Tibial nerve (tissue), 4 donors: Measurements from ENCODE around the gene DMD. TPM values are rescaled to one million over a fixed set of nuclear protein-coding genes. Genes with fewer than 3 reads are reported as not detected.

Experiments used
- DNase-seq, 2 donors: peaks; one replicate each; pipeline ENCODE4 v3.0.0-alpha.2; 2019; ENCODE audit warnings: low spot score in 2 of 2
- H3K27ac ChIP-seq, 4 donors: fragments of 200-600 bp; sonication (generic) in 3 of 4; one replicate each; pipeline ENCODE4 v1.5.1; 2017 to 2019; ENCODE audit warnings: mild to moderate bottlenecking in 1 of 4
- H3K27me3 ChIP-seq, 2 donors: fragments of 200-600 bp; sonication (generic) in 1 of 2; one replicate each; pipeline versions ENCODE4 v1.5.1 to v1.6.0; 2017 to 2019
- H3K36me3 ChIP-seq, 3 donors: fragments of 200-600 bp; sonication (generic); one replicate each; pipeline ENCODE4 v1.5.1; 2018 to 2019
- H3K4me1 ChIP-seq, 4 donors: fragments of 200-600 bp; sonication (generic) in 3 of 4; one replicate each; pipeline ENCODE4 v1.5.1; 2017 to 2019
- H3K4me3 ChIP-seq, 4 donors: fragments of 200-600 bp; sonication (generic) in 3 of 4; one replicate each; pipeline ENCODE4 v1.5.1; 2017 to 2019; ENCODE audit warnings: mild to moderate bottlenecking in 1 of 4, moderate library complexity in 1 of 4
- H3K9me3 ChIP-seq, 4 donors: fragments of 200-600 bp; sonication (generic) in 3 of 4; one replicate each; pipeline ENCODE4 v1.5.1; 2017 to 2019
- EP300 ChIP-seq, 2 donors: sonication (generic); formaldehyde crosslinking; IDR thresholded peaks; one replicate each; pipeline ENCODE4 v1.6.1; 2017; ENCODE audit warnings: antibody characterized with exemption in 2 of 2, mild to moderate bottlenecking in 1 of 2
- POLR2A ChIP-seq, 2 donors: fragments of 450-650 bp; IDR thresholded peaks; one replicate each; pipeline ENCODE4 v1.6.1; 2017; ENCODE audit warnings: antibody characterized with exemption in 2 of 2, mild to moderate bottlenecking in 2 of 2, moderate library complexity in 2 of 2
- WGBS, 2 donors: methylation state at CpG; one replicate each; pipeline ENCODE4 v1.1.5; 2018; 5-methylcytosine and 5-hydroxymethylcytosine counted together
- total RNA-seq, 4 donors: library from RNA; depleted of rRNA; stranded (reverse); fragments of >200 nt; gene quantifications; one replicate each; pipeline ENCODE4 v1.1.0, GENCODE V29; 2016
- TF ChIP-seq, protein P1 (sequence below), 5 experiments: fragments of 200-600 bp in 3 of 5; fragments of 450-650 bp in 2 of 5; sonication (generic) in 3 of 5; IDR thresholded peaks; one replicate each; pipeline ENCODE4 v1.5.1; 2016 to 2019; ENCODE audit warnings: antibody characterized with exemption in 5 of 5, mild to moderate bottlenecking in 3 of 5, moderate library complexity in 2 of 5

DMD gene
- total RNA-seq, 4 donors from 2014 or later: 156 to 345 (median 245) TPM

DNA sequence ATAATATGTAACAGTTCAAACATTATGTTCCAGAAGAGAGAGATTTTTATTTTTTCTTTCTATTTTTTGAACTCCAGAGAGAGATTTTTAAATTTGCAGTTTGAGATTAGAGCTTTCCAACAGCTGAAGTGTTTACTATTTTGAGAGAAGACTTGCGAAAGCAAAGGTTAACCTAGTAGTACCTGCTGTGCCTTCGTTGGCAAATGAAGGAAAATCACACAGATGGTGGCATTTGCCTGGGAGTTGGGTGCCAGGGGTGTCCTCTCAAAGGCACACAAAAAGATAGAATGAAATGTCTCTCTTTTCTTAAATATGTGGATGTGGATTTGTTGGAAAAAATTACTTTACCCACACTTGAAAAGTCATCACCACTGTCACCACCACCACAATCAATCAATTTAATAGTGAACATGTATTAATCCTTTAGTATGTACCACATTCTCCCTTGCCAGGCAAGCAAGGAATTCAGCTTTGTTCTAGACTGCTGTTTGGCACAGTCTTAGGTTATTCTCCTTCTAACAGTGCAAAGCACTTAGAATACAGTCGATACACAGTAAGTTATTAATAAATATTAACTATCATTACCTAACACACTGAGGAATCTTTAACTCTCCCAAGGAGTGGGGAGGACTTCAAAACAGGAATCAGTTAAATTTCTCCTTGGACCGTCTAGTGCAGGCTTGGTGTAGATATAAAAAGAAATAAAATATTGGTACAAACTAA, 1301.3 kb downstream of the DMD start:
- no peak for DNase-seq
- Histone ChIP-seq H3K4me1 (no peaks in the 10 kb centered on the region), H3K27me3 (no peaks in the 10 kb centered on the region), H3K27ac (no peak overlapping the region), H3K36me3 (no peaks in the 10 kb centered on the region), H3K4me3 (no peak overlapping the region), H3K9me3 (no peaks in the 10 kb centered on the region)
- no peak for TF ChIP-seq POLR2A (IDR thresholded peaks at IDR 0.05)
- TF ChIP-seq EP300 (IDR thresholded peaks at IDR 0.05): no peak
- TF ChIP-seq, protein P1, sequence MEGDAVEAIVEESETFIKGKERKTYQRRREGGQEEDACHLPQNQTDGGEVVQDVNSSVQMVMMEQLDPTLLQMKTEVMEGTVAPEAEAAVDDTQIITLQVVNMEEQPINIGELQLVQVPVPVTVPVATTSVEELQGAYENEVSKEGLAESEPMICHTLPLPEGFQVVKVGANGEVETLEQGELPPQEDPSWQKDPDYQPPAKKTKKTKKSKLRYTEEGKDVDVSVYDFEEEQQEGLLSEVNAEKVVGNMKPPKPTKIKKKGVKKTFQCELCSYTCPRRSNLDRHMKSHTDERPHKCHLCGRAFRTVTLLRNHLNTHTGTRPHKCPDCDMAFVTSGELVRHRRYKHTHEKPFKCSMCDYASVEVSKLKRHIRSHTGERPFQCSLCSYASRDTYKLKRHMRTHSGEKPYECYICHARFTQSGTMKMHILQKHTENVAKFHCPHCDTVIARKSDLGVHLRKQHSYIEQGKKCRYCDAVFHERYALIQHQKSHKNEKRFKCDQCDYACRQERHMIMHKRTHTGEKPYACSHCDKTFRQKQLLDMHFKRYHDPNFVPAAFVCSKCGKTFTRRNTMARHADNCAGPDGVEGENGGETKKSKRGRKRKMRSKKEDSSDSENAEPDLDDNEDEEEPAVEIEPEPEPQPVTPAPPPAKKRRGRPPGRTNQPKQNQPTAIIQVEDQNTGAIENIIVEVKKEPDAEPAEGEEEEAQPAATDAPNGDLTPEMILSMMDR (IDR thresholded peaks at IDR 0.05): no peak
- WGBS, 2 donors: 69 to 73% methylated on average over 4 of the region's 4 CpGs

DNA sequence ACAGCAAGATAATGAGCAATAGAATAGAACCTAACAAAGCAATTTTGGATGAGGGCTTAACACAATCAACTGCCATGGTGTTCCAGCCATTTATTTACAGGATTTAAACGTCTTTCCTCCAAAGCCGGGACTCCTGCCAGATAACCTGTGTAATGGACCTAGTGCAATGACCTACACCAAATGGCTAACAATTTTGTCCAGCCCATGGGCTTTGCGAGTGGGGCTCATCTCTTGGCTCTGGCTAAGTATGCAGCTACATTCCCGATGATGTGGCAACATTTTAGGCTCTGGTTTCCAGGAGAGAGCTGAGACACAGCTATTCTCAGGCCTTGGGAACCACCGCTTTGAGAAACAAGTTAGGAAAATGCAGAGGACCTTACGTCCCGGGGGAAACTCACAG, 1317.2 kb downstream of the DMD start:
- Histone ChIP-seq H3K4me3 (no peak overlapping the region), H3K36me3 (no peaks in the 10 kb centered on the region), H3K4me1 (no peaks in the 10 kb centered on the region), H3K9me3 (no peaks in the 10 kb centered on the region), H3K27ac (no peak overlapping the region), H3K27me3 (no peaks in the 10 kb centered on the region)
- no peak for DNase-seq
- WGBS, 2 donors: 57 to 75% methylated on average over 5 to 7 of the region's 7 CpGs
- TF ChIP-seq, protein P1 (IDR thresholded peaks at IDR 0.05): no peak
- TF ChIP-seq POLR2A (IDR thresholded peaks at IDR 0.05): no peak
- TF ChIP-seq EP300 (IDR thresholded peaks at IDR 0.05): no peak

DNA sequence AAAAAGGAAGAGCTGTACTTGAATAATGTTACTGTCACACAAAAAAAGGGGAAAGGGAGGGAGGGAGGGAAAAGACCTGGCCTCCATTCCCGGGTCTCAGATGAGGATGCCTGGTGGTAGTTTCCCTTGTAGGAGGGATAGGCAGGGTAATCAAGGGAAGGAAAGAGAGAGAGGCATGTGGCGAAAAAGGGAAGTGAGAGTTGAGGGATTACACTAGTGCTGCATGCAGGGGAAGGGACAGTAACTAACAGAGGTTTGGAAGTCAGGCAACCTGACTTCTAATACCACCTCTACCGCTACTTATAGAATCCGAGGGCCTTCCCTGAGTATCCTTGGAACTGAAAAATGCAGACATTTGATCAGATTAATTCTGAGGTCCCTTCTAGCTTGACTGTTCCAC, 1317.8 kb downstream of the DMD start:
- TF ChIP-seq EP300 (IDR thresholded peaks at IDR 0.05): no peak
- TF ChIP-seq, protein P1 (IDR thresholded peaks at IDR 0.05): no peak
- no peak for TF ChIP-seq POLR2A (IDR thresholded peaks at IDR 0.05)
- no peaks in the 10 kb centered on the region for H3K9me3 ChIP-seq
- 62 to 82% methylated on average over 4 of the region's 4 CpGs for WGBS, 2 donors
- no peak overlapping the region for H3K27ac ChIP-seq
- no peaks in the 10 kb centered on the region for H3K36me3 ChIP-seq
- H3K4me1 ChIP-seq: no peaks in the 10 kb centered on the region
- no peaks in the 10 kb centered on the region for H3K27me3 ChIP-seq
- no peak overlapping the region for H3K4me3 ChIP-seq
- no peak for DNase-seq

DNA sequence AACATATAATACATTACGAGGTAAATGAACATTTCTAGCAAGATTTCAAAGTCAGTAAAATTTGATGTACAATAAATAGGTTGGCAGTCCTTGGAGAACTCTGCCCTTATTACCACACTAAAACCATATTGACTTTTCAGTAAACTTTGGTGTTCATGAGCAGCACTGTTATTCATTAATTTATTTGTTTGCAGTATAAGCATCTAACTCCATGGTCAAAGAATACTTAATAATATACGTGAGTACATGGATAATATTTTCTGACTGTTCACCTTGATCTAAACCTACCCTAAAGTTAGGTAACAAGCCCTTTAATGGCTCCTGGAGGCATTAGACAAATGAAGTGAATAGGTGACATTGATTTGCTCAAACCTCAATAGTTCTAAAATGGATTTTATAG, 1322.3 kb downstream of the DMD start:
- Histone ChIP-seq H3K27ac (no peak overlapping the region), H3K36me3 (no peaks in the 10 kb centered on the region), H3K27me3 (no peaks in the 10 kb centered on the region), H3K4me1 (no peaks in the 10 kb centered on the region), H3K9me3 (no peaks in the 10 kb centered on the region), H3K4me3 (no peak overlapping the region)
- WGBS, 2 donors: 64 to 69% methylated on average over 2 of the region's 2 CpGs
- TF ChIP-seq EP300 (IDR thresholded peaks at IDR 0.05): no peak
- TF ChIP-seq, protein P1 (IDR thresholded peaks at IDR 0.05): no peak
- TF ChIP-seq POLR2A (IDR thresholded peaks at IDR 0.05): no peak
- DNase-seq: no peak

DNA sequence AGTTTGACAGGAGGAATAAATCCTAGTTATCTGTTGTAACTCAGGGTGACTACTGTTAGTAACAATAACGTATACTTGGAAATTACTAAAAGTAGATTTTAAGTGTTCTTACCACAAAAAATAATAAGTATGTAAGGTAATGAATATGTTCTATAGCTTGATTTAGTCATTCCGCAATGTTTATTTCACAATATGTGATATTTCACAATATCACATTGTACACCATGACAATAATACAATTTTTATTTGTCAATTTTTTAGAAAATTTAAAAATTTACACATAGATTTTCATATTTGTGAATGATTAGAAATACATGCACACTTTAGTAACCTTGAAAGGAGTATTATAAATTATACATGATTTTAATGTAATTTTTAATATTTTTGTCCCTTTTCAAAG, 1326.8 kb downstream of the DMD start:
- TF ChIP-seq POLR2A (IDR thresholded peaks at IDR 0.05): no peak
- TF ChIP-seq EP300 (IDR thresholded peaks at IDR 0.05): no peak
- TF ChIP-seq, protein P1 (IDR thresholded peaks at IDR 0.05): no peak
- no peak overlapping the region for H3K27ac ChIP-seq
- 91 to 99% methylated on average over 2 of the region's 2 CpGs for WGBS, 2 donors
- no peaks in the 10 kb centered on the region for H3K4me1 ChIP-seq
- DNase-seq: no peak
- H3K36me3 ChIP-seq: no peaks in the 10 kb centered on the region
- no peaks in the 10 kb centered on the region for H3K9me3 ChIP-seq
- no peak overlapping the region for H3K4me3 ChIP-seq
- H3K27me3 ChIP-seq: no peaks in the 10 kb centered on the region
